HepG2 (cell line): ENCODE data around the gene EGFR. TPM values are rescaled to one million over a fixed set of nuclear protein-coding genes. Genes with fewer than 3 reads are reported as not detected.

Source experiments
- ARID4A ChIP-seq: sonication (generic); formaldehyde crosslinking; IDR thresholded peaks from 2 replicates; pipeline ENCODE4 v1.5.0; 2020; ENCODE audit warnings: mild to moderate bottlenecking, missing genetic modification reagents, borderline replicate concordance
- CEBPG ChIP-seq: IDR thresholded peaks from 2 replicates; pipeline ENCODE4 v1.6.1; 2016
- CREB3 ChIP-seq: sonication (generic); formaldehyde crosslinking; IDR thresholded peaks from 2 replicates; pipeline ENCODE4 v1.5.0; 2020; ENCODE audit warnings: missing genetic modification reagents
- HMGXB3 ChIP-seq: sonication (generic); formaldehyde crosslinking; IDR thresholded peaks from 2 replicates; pipeline ENCODE4 v1.4.0; 2020; ENCODE audit warnings: missing genetic modification reagents, borderline replicate concordance
- NFE2L2 ChIP-seq: fragments of 150-350 bp; IDR thresholded peaks from 2 replicates; pipeline ENCODE4 v1.6.1; 2014; ENCODE audit warnings: low read length
- NR0B2 ChIP-seq: sonication (generic); formaldehyde crosslinking; IDR thresholded peaks from 2 replicates; pipeline ENCODE4 v1.4.0; 2020; ENCODE audit warnings: mild to moderate bottlenecking, missing genetic modification reagents
- THRA ChIP-seq: sonication (generic); formaldehyde crosslinking; IDR thresholded peaks from 2 replicates; pipeline ENCODE4 v1.4.0; 2020; ENCODE audit warnings: missing genetic modification reagents, borderline replicate concordance
- ZNF142 ChIP-seq: sonication (generic); formaldehyde crosslinking; IDR thresholded peaks from 2 replicates; pipeline ENCODE4 v1.4.0; 2020; ENCODE audit warnings: missing genetic modification reagents
- ZNF44 ChIP-seq: sonication (generic); formaldehyde crosslinking; IDR thresholded peaks from 2 replicates; pipeline ENCODE4 v1.5.1; 2020; ENCODE audit warnings: mild to moderate bottlenecking, missing genetic modification reagents
- ZNF484 ChIP-seq: sonication (generic); formaldehyde crosslinking; IDR thresholded peaks from 2 replicates; pipeline ENCODE4 v1.5.1; 2020; ENCODE audit warnings: mild to moderate bottlenecking, low read depth, missing genetic modification reagents, borderline replicate concordance
- ZNF549 ChIP-seq: sonication (generic); formaldehyde crosslinking; IDR thresholded peaks from 2 replicates; pipeline ENCODE4 v1.5.0; 2020; ENCODE audit warnings: missing genetic modification reagents
- polyA plus RNA-seq, 8 experiments: library from polyadenylated mRNA; depleted of rRNA in 3 of 8; stranded (reverse) in 7 of 8; unstranded in 1 of 8; fragments of >200 nt; fragmentation: Illumina TruSeq in 4 of 8; extraction: Trizol in 4 of 8; gene quantifications; 2 replicates each; pipeline versions ENCODE4 v1.2.1 to v1.2.3, GENCODE V29; 2011 to 2016; ENCODE audit warnings: low read depth in 4 of 8, missing spikeins in 1 of 8, mixed read lengths in 1 of 8; ENCODE audit not compliant: insufficient read depth in 1 of 8
- total RNA-seq, 5 experiments: library from RNA; depleted of rRNA; stranded (reverse); fragments of >200 nt; fragmentation: Illumina TruSeq; extraction: Trizol; gene quantifications; 2 replicates each; pipeline ENCODE4 v1.2.3, GENCODE V29; 2016; ENCODE audit warnings: low read depth in 1 of 5

EGFR gene
- total and polyA plus RNA-seq, 2 of the 13 experiments (the other 11 are each of a cell fraction or from before 2014, with no cell fraction given), result 7.0 to 10.0 TPM

- TF ChIP-seq ARID4A (no peak), ZNF549 (no peak), ZNF44 (CRISPR knock-in tag) (no peak), HMGXB3 (no peak), NFE2L2 (no peak), ZNF484 (CRISPR knock-in tag) (no peak), ZNF142 (CRISPR knock-in tag) (no peak), THRA (no peak), CREB3 (CRISPR knock-in tag) (no peak), CEBPG (CRISPR knock-in tag) (no peak), NR0B2 (CRISPR knock-in tag) (no peak)
- TF ChIP-seq, all 625 proteins: peak for 0
These were observed 92.2 kb downstream of the EGFR start (continued) for GRCh38 chr7:55110993-55111361.
